GM23248 (cell line): ENCODE results near the gene SZT2.

Source experiments
- EZH2 ChIP-seq: fragments of 200-600 bp; sonication (generic); IDR thresholded peaks from 2 replicates; pipeline ENCODE4 v1.6.1; 2018; ENCODE audit warnings: antibody characterized with exemption, mild to moderate bottlenecking; ENCODE audit not compliant: insufficient read depth, poor library complexity, severe bottlenecking
- EZH2phosphoT487 ChIP-seq: fragments of 200-600 bp; sonication (generic); IDR thresholded peaks from 2 replicates; pipeline ENCODE4 v1.6.1; 2018; ENCODE audit warnings: antibody characterized with exemption, moderate library complexity, mild to moderate bottlenecking, low read depth; ENCODE audit not compliant: insufficient read depth

- TF ChIP-seq EZH2phosphoT487 (no peak), EZH2 (no peak)
These were observed 48.9 kb downstream of the SZT2 start for GRCh38 chr1:43438576-43438952.
